HUES48 (cell line): ENCODE measurements around the gene MED9.
"Not testable (repeated sequence)": the region's sequence is repeated elsewhere in the genome, so short reads cannot be mapped to it uniquely, and the experiment has no call there.

Experiments
- H3K27ac ChIP-seq: one replicate; pipeline ENCODE4 v1.7.0; 2013; ENCODE audit warnings: low read depth, low read length, inconsistent platforms
- H3K27me3 ChIP-seq: 2 replicates; pipeline ENCODE4 v1.6.1; 2013; ENCODE audit warnings: mild to moderate bottlenecking, low read length; ENCODE audit not compliant: control insufficient read depth, insufficient read depth
- H3K36me3 ChIP-seq: 2 replicates; pipeline ENCODE4 v1.6.1; 2013; ENCODE audit warnings: low read length; ENCODE audit not compliant: control insufficient read depth, insufficient read depth
- H3K4me1 ChIP-seq: 2 replicates; pipeline ENCODE4 v1.6.1; 2013; ENCODE audit warnings: mild to moderate bottlenecking, low read length; ENCODE audit not compliant: control insufficient read depth, insufficient read depth
- H3K4me3 ChIP-seq: 2 replicates; pipeline ENCODE4 v1.5.1; 2013; ENCODE audit warnings: mild to moderate bottlenecking, low read depth, low read length
- H3K9ac ChIP-seq: 2 replicates; pipeline ENCODE4 v1.6.1; 2013; ENCODE audit warnings: mild to moderate bottlenecking, low read depth, low read length, moderate library complexity
- H3K9me3 ChIP-seq: 2 replicates; pipeline ENCODE4 v1.6.1; 2013; ENCODE audit warnings: low read length; ENCODE audit not compliant: control insufficient read depth, insufficient read depth

MED9 gene, protein sequence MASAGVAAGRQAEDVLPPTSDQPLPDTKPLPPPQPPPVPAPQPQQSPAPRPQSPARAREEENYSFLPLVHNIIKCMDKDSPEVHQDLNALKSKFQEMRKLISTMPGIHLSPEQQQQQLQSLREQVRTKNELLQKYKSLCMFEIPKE

DNA sequence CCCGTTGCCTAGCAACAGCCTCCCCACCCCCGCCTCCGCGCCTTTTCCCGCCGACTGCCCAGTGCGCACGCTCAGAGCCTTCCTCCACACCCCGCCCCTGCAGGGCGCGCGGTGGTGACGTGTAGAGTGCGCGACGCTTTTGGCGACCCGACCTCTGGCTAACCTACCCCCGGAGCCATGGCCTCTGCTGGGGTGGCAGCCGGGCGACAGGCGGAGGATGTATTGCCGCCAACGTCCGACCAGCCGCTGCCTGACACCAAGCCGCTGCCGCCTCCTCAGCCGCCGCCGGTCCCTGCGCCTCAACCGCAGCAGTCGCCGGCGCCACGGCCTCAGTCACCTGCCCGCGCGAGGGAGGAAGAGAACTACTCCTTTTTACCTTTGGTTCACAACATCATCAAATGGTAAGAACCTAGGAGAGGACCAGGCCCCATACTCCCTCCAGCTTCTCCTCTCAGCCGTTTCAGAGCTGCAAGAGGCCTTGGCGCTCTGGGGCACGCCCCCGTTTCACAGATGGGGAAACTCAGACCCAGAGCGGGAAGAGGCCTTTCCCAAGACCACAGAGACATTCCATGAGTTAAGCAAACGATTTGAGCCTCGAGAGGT is at the start of gene MED9:
TSS of gene MED9 (plus strand) at position 136 of the 603 bp plus-strand sequence. CDS start at position 178, 42 bp downstream.
- Histone ChIP-seq H3K4me1 (peaks cover 4% of the 10 kb centered on the region; the same call in 1 of the 2 replicates), H3K9ac (peak within 1 kb of the TSS; percentile 85), H3K9me3 (no peaks in the 10 kb centered on the region), H3K27ac (peak within 1 kb of the TSS; percentile 80), H3K27me3 (no peaks in the 10 kb centered on the region), H3K4me3 (peak within 1 kb of the TSS; percentile 94), H3K36me3 (peaks cover 23% of the 10 kb centered on the region)

DNA sequence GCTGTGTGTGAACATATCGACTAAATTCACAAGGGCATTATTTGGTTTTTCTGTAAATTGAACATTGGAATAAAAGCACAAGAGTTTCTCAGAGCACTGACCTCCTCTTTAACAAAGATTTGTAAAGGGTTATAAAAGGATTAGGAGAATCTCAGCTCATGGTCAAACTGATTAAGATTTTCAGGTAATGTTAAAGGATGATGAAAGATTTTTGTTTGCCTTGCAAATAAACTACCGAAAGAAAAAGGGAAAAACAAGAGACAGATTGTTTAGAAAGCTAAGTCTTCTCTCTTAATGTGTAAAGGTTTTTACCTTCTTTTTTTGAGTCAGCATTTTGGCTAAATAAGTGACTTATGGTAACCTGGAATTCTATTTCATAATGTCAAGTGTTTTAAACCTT is 47.6 kb upstream of the MED9 start:
- Histone ChIP-seq H3K4me3 (no peak overlapping the region), H3K36me3 (no peaks in the 10 kb centered on the region), H3K9ac (no peak overlapping the region), H3K9me3 (peaks cover 10% of the 10 kb centered on the region), H3K27me3 (no peaks in the 10 kb centered on the region), H3K27ac (no peak overlapping the region), H3K4me1 (no peaks in the 10 kb centered on the region)

DNA sequence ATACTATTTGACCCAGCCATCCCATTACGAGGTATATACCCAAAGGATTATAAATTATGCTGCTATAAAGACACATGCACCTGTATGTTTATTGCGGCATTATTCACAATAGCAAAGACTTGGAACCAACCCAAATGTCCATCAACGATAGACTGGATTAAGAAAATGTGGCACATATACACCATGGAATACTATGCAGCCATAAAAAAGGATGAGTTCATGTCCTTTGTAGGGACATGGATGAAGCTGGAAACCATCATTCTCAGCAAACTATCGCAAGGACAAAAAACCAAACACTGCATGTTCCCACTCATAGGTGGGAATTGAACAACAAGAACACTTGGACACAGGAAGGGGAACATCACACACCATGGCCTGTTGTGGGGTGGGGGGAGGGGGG is 45.9 kb upstream of the MED9 start:
- not testable (repeated sequence) for H3K9me3 ChIP-seq, H3K36me3 ChIP-seq, H3K9ac ChIP-seq, H3K27ac ChIP-seq, H3K4me1 ChIP-seq, H3K4me3 ChIP-seq, H3K27me3 ChIP-seq

DNA sequence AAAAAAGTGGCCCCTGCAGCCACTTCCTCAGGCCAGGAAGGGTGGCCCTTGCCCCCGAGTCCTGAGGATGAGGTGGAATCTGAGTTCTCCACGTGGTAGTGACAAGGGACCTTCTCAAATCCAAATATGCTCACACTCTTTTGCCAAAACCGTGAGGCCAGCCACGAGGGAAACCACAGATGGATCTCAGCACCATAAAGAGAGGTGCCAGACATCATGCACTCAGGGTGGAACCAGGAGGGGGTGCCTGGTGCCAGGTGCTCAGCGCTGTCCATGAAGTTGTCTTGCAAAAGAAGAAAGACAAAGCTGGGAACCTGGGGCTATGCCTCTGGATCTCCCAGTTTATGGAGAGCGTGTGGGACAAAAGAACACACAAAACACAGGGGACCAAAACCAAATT is 45.2 kb upstream of the MED9 start:
- Histone ChIP-seq H3K4me1 (no peaks in the 10 kb centered on the region), H3K27me3 (no peaks in the 10 kb centered on the region), H3K9me3 (no peaks in the 10 kb centered on the region), H3K4me3 (no peak overlapping the region), H3K36me3 (no peaks in the 10 kb centered on the region), H3K27ac (no peak overlapping the region), H3K9ac (no peak overlapping the region)

DNA sequence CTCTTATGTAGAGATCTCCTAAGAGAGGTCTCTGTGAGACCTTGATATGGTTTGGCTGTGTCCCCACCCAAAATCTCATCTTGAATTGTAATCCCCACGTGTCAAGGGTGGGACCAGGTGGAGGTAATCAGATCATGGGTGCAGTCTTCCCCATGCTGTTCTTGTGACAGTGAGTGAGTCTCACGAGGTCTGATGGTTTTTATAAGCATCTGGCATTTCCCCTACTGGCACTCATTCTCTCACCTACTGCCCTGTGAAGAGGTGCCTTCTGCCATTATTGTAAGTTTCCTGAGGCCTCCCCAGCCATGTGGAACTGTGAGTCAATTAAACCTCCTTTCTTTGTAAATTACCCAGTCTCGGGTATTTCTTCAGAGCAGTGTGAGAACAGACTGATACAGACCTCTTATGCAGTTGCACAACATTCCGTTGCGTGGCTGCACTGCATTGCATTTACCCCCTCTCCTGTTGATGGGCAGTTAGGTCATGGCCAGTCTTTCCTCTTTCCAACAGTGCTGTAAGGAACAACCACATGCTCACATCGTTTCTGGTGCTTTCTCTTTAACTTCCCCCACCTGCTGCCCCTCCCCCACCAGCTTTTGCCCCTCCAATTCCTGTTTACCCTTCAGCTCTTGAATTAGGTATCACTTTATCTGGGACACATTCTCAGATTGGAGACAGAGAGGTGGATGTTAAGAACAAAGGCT is 43.6 kb upstream of the MED9 start:
- no peaks in the 10 kb centered on the region for H3K4me1 ChIP-seq
- H3K9ac ChIP-seq: no peak overlapping the region
- H3K27me3 ChIP-seq: no peaks in the 10 kb centered on the region
- H3K4me3 ChIP-seq: no peak overlapping the region
- no peaks in the 10 kb centered on the region for H3K36me3 ChIP-seq
- H3K9me3 ChIP-seq: no peaks in the 10 kb centered on the region
- no peak overlapping the region for H3K27ac ChIP-seq

DNA sequence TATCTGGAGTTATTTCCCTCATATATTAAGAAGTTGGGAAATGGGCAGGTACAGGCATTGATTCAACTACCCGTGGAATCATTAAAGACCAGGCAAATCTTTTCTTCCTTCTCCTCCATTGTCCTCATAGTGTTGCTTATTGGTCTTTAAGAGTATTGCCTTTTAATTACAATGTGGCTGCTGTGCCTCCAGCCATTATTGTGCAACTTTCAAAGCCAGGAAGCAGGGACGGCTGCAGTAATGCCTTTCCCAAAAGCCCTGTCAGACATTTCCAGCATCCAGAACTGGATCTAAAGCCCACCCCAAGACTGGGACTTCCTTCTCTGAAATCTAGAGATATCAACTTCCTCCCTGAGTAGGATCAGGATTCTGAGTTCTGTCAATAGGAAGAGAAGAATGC is 42.3 kb upstream of the MED9 start:
- no peaks in the 10 kb centered on the region for H3K36me3 ChIP-seq
- H3K27me3 ChIP-seq: no peaks in the 10 kb centered on the region
- H3K9me3 ChIP-seq: no peaks in the 10 kb centered on the region
- H3K9ac ChIP-seq: no peak overlapping the region
- no peaks in the 10 kb centered on the region for H3K4me1 ChIP-seq
- no peak overlapping the region for H3K27ac ChIP-seq
- H3K4me3 ChIP-seq: no peak overlapping the region

DNA sequence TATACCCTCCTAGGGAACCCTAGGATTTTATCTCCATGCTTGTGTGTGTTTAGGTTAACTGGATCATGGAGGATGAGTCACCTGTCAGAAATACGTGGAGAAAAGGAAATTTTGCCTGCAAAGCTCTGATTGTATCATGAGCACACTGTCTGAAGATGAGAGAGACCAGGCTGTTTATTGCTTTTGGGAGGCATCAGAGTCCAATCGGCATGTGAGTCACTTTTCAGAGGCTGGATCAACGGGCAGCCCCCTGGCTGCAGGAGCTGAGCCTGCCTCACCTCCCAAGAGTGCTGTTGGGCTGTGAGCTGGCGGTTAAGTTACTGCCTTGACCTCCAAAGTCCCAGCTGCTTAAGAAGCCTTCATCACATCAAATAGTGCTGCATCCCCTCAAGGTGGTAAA is 41.5 kb upstream of the MED9 start:
- H3K27ac ChIP-seq: no peak overlapping the region
- H3K27me3 ChIP-seq: no peaks in the 10 kb centered on the region
- no peak overlapping the region for H3K4me3 ChIP-seq
- 0 out of 2 replicates have a peak, but pooled peaks cover 2% of the 10 kb centered on the region for H3K4me1 ChIP-seq
- no peaks in the 10 kb centered on the region for H3K9me3 ChIP-seq
- H3K9ac ChIP-seq: no peak overlapping the region
- no peaks in the 10 kb centered on the region for H3K36me3 ChIP-seq

DNA sequence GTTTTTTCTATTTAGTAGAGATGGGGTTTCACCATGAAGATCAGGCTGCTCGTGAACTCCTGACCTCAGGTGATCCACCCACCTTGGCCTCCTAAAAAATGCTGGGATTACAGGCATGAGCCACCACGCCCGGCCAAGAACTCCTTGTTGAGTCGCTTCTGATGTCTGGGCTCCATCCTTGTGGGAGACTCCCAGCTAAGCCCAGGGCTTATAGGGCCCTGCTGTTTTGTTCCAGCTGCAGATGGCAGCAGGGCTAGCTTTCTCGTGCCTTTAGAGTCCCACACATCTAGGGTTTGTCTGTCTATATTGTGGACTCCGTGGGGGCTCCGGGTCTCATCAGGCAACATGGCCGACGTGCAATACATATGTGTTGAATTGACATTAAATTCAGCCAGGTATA is 39.3 kb upstream of the MED9 start:
- no peak overlapping the region for H3K4me3 ChIP-seq
- H3K4me1 ChIP-seq: 0 out of 2 replicates have a peak, but pooled peaks cover 2% of the 10 kb centered on the region
- no peaks in the 10 kb centered on the region for H3K27me3 ChIP-seq
- H3K9ac ChIP-seq: no peak overlapping the region
- no peak overlapping the region for H3K27ac ChIP-seq
- H3K36me3 ChIP-seq: no peaks in the 10 kb centered on the region
- H3K9me3 ChIP-seq: no peaks in the 10 kb centered on the region

DNA sequence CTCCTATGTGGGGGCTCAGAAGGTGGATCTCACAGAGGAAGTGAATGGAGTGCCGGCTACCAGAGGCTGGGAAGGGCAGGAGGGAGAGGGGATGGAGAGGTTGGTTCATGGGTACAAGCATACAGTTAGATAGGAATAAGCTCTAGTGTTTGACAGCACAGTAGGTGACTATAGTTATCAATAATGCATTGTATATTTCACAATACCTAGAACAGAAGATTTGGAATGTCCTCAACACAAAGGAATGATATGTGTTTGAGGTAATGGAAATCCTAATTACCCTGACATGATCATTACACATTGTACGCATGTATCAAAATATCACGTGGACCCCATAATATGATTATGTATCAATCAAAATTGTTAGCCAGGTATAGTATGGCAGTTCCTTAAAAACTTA is 38.9 kb upstream of the MED9 start:
- no peak overlapping the region for H3K9ac ChIP-seq
- H3K27me3 ChIP-seq: no peaks in the 10 kb centered on the region
- H3K27ac ChIP-seq: no peak overlapping the region
- H3K9me3 ChIP-seq: no peaks in the 10 kb centered on the region
- no peak overlapping the region for H3K4me3 ChIP-seq
- H3K36me3 ChIP-seq: no peaks in the 10 kb centered on the region
- H3K4me1 ChIP-seq: 0 out of 2 replicates have a peak, but pooled peaks cover 2% of the 10 kb centered on the region

DNA sequence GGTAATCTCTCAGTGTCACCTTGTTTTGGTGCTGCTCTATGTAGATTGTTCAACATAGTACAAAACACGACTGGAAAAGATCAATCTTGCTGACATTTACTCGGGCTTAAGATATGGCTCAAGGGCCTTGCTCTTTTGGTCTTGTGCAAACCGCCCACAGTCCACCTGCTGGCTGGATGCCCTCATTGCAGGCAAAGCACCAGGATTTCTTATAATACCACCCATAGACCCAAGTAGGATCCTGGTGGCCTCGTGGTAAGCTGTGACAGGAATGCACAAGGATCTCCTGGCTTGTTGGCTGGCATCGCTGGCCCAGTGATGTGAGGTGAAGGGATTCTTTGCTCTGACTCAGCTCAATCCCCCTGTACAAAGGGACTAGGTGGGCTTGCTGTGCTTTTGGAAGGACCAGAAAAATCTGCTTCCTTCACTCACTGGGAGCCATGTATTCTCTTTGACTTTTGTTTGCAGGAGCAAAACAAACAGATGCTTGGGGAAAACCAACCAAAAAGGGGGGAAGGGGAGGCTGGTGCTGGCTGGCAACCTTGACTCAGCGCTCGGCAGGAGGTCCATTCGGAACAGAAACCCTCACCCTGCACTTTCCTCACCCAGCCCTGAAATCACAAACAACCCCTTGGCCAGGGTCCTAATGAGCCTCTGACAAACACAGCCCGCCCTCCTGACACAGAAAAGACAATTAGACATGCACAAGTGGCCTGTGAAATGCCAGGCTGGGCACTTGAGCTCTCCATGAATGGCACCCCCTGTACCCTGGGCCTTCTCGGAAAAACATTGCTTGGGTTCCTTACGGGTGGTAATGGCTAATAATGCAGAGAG is 36.6 kb upstream of the MED9 start:
- no peak overlapping the region for H3K4me3 ChIP-seq
- H3K4me1 ChIP-seq: peaks cover 4% of the 10 kb centered on the region; the same call in 1 of the 2 replicates
- H3K9me3 ChIP-seq: no peaks in the 10 kb centered on the region
- H3K27ac ChIP-seq: peak overlapping the region; percentile 72
- H3K9ac ChIP-seq: no peak overlapping the region
- H3K27me3 ChIP-seq: no peaks in the 10 kb centered on the region
- no peaks in the 10 kb centered on the region for H3K36me3 ChIP-seq
